Testis (tissue), 2 donors: Measurements from ENCODE around the gene PPT2.
"Not testable (repeated sequence)": the region's sequence is repeated elsewhere in the genome, so short reads cannot be mapped to it uniquely, and the experiment has no call there.

ENCODE experiments used
- CTCF ChIP-seq, 3 experiments: fragments of 450-650 bp in 2 of 3; fragments of 200-600 bp in 1 of 3; sonication (generic) in 1 of 3; IDR thresholded peaks; one replicate each; pipeline ENCODE4 v1.5.1; 2016 to 2019; ENCODE audit warnings: antibody characterized with exemption in 3 of 3, mild to moderate bottlenecking in 2 of 3, moderate library complexity in 1 of 3
- POLR2A ChIP-seq: fragments of 450-650 bp; IDR thresholded peaks from one replicate; pipeline ENCODE4 v1.6.1; 2017; ENCODE audit warnings: antibody characterized with exemption, mild to moderate bottlenecking, moderate library complexity

GRCh38 chr6:32144238-32144637 lies 9.7 kb upstream of the PPT2 start:
- not testable (repeated sequence) for TF ChIP-seq POLR2A; CTCF (IDR thresholded peaks at IDR 0.05)
